Measurements from ENCODE around the gene GET4.

The GET4 gene

DNA sequence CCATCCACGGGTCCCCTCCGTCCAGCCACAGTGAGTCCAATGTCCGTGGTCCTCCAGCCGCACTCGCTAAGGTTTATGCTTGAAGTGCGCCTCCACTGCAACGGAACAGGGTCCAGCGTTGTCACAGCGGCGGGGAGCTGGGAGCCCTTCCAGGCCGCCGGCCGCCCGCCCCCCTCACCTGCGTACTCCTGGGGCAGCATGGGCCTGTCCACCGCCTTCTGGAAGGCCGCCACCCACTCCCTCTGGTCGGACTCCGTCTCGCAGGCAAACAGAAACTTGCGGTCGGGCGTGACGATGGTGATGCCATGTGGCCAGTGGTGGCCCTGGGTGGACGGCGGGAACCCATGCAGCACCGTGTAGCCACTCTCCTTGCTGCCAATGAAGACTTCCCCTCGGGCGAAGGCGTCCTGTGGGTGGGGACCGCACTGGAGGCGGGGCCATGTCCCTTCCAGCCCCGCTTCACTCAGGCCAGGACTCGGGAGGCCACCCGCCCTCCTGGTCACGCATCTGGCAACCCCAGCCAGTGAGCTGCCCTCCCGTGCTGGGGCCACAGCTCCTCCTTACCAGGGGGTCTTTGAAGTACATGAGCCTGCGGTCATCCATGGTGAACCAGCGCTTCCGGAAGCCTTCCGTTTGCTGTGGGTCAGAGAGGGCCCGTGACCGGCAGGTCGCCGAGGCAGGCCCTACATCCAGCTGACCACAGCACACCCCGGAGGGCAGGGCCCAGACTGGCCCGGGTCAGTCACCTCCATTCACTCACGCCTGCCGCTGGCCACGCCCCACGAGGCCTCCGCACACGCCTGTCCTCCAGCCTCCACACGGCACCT, 22.7 kb downstream of the GET4 start:
- DNase-seq (ENCODE audit: low read depth in 2 of 3, low spot score in 1 of 3), result no peak

DNA sequence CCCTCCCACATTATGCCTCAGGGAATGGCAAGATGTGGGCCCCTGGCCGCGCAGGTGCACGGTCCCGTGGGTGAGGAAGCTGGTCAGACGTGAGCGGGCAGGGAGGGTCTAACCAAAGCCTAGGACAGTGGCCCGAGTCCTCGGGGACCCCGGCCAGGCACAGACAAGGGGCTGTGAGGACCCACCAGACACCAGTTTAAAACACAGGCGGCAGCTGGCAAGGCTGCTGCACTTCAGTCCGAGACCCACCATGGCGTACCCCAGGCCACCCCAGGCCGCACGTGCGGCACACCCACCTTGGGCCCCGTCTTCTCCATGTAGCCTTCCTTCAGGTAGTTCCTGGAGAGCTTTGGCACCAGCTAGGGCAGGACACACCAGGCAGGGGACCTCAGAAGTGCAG, 23.5 kb downstream of the GET4 start:
- DNase-seq (ENCODE audit: low read depth in 2 of 3, low spot score in 1 of 3), result no peak

DNA sequence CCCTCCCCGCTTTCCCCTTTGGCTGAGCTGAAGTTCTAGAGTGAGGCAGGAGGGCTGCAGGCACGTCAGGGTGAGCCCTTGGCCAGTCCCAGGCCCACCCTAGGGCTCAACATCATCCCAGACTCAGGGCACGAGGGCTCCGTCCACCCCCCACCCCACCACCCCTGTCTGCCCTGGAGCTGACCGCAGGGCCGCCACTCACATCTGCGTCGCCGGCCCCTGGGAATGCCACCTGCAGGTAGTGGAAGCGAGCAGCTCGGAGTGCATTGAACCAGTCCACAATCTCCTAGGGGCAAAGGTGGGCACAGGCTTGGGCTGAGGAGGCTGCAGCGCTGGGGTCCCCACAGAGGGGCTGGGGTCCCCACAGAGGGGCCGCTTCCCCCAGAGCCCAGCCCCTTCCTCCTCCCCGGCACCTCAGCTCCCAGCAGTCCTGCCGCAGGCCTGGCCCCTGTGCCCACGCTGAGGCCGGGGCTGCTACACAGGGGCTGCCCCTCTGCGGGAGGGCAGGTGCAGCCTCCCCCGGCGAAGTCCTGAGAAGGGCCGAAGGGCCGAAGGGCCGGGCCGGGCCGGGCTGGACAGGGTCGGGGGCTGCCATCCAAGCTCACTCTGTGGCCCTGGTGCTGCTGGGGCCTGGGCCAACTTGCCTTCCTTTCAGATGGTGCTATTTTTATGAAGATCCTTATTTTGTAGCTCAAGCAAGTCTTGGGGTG, 24.1 kb downstream of the GET4 start:
- no peak for DNase-seq (ENCODE audit: low read depth in 2 of 3, low spot score in 1 of 3)

DNA sequence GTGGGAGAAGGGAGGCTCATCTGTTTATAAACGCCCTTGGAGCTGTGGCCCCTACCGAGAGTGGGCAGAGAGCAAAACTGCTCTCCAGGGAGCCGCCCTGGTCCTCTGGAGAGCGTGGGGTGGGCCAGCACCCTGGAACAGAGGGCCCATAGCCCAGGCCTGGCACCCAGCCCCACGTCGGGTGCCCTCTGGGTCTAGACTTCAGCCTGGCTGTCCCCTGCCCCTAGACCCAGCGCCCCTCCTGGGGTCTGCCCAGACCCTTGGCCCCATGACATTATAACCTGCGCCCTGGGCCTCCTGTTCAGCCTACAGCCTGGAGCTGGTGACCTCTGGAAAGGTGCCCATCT, 24.7 kb downstream of the GET4 start:
- DNase-seq (ENCODE audit: low read depth in 2 of 3, low spot score in 1 of 3), result no peak

- peak in 2 of 3 donors; percentile 27 to 50 for DNase-seq (ENCODE audit: low read depth in 2 of 3, low spot score in 1 of 3)
Measured at GRCh38 chr7:901388-902154, 25.2 kb downstream of the GET4 start.

DNA sequence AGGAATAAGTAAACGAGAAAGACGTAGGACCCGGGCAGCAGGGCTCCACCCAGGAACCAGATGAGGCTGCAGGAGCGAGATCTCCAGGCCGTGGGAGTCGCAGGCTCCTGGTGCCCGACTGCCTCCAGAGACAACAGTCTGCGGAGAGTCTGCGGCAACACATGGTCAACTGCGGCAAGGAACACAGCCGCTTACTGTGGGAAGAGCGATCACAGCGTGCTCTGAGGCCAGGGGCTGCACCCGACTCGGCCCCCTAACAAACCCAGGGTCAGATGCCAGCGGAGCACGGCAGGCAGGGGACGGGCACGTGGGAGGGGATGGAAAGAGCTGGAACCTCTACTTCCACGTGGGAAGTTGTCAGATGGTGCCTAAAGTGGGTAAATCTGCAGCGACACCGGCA, 26.6 kb downstream of the GET4 start:
- DNase-seq (ENCODE audit: low read depth in 2 of 3, low spot score in 1 of 3), result no peak

DNA sequence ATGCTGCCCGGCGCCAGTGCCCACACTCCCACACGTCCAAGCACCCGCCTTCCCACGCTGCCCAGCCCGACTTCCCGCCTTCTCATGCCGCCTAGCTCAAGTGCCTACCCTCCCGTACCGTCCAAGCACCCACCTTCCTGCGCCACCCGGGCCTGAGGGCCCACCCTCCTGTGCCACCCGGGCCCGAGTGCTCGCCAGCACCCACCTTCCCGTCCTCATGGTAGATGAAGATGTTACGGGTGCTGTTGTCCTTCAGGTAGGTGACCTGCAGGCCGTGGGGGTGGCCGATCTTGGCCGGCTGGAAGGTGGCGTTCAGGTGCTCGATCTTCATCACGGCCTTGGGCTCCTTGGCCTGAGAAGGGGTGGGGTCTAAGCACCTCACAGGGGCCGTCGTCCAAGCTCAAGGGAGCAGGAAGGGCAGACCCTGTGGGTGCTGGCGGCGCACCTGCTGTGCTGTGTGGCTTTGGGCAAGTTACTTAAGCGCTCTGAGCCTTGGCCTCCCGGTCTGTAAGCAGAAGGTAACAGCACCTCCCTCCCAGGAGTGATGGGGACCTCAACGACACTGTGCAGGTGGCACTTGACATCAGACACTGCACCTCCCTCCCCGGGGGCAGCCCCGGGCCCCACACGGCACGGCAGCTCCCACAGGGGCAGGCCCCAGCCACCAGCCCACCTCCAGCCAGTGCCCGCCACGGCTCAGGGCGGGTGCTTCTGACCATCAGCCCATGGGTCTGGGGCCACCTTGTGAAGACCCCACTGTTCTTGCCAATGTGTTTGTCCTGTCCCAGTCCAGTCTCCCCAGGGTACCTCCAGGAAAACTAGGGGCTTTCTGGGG, 27.8 kb downstream of the GET4 start:
- DNase-seq (ENCODE audit: low read depth in 2 of 3, low spot score in 1 of 3), result no peak

- DNase-seq (ENCODE audit: low read depth in 2 of 3, low spot score in 1 of 3), result no peak
Measured at GRCh38 chr7:904847-905246, 28.5 kb downstream of the GET4 start.

GRCh38 chr7:906776-907157, 30.4 kb downstream of the GET4 start:
- no peak for DNase-seq (ENCODE audit: low read depth in 2 of 3, low spot score in 1 of 3)

- DNase-seq (ENCODE audit: low read depth in 2 of 3, low spot score in 1 of 3), result no peak
Measured at GRCh38 chr7:907158-907980, 31.0 kb downstream of the GET4 start.

- no peak for DNase-seq (ENCODE audit: low read depth in 2 of 3, low spot score in 1 of 3)
Measured at GRCh38 chr7:908159-908581, 31.8 kb downstream of the GET4 start.

DNA sequence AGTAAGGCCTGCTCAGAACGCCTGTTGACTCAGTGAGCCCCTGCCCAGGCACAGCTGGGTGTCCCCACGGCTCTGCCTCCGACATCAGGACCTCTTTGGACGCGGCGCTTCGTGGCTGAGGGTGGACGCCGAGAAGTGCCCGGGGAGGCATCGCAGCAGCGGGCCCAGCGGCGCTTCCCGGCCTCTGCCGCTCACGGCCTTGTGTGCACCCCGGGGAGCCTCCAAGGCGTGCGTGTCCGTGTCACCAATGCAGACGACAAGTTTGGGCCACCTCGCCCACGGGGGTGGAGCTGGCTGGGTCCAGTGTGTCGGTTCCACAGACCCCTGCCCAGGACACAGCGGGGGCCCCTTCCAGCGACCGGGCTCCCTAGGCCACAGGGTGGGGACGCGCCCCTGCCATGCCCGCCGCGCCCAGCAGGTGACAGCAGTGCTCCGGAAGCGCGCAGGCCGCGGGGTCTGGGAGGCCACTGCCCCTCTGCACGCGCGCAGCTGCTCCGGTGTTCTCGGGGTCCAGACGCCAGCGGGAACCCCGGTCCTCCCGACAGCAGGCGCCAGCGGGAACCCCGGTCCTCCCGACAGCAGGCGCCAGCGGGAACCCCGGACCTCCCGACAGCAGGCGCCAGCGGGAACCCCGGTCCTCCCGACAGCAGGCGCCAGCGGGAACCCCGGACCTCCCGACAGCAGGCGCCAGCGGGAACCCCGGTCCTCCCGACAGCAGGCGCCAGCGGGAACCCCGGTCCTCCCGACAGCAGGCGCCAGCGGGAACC, 32.4 kb downstream of the GET4 start:
- DNase-seq (ENCODE audit: low read depth in 2 of 3, low spot score in 1 of 3), result peak in 2 of 3 donors; percentile 64 to 71

- DNase-seq (ENCODE audit: low read depth in 2 of 3, low spot score in 1 of 3), result no peak
Measured at GRCh38 chr7:909358-910329, 33.3 kb downstream of the GET4 start.

DNA sequence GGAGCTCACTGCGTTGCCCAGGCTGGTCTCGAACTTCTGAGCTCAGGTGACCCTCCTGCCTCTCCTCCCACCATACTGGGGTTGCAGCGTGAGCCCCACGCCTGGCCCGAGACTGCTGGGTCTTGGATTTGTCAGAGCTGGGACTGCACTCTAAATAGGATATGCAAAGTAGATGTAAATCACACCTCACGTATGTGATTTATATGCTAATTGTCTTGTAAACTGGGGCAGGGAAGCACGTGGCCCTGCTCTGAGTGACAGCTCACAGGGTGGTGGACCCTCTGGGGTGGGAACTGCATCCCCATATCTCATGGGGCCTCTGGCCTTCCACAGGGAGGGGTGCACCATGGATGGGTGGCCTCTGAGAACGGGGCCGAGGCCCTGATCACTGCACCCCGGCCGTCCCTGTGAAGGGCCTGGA, 34.1 kb downstream of the GET4 start:
- DNase-seq (ENCODE audit: low read depth in 2 of 3, low spot score in 1 of 3), result no peak

DNA sequence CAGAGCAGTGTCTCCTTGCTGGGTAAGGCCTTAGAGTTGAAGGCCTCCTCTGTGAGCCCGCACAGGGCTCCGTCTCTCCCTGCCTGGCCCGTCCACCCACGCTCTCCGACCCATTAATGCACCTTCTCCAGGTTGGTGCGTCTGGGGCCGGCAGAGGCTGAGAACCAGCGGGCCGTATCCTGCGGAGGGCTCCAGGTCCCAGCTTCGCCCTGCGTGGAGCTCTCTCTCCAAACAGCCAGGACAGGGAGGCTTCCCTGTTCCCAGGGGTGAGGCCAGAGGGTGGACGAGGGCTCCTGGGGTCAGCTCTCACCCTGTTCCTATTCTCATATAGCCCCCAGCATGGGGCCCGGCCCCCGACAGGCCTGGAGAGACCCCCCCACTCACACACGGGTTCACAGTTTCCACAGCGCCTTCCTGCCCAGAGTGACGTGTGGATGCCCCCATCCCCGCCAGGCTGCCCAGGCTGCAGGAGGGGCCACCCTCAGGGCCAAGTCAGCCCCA, 34.6 kb downstream of the GET4 start:
- no peak for DNase-seq (ENCODE audit: low read depth in 2 of 3, low spot score in 1 of 3)

DNA sequence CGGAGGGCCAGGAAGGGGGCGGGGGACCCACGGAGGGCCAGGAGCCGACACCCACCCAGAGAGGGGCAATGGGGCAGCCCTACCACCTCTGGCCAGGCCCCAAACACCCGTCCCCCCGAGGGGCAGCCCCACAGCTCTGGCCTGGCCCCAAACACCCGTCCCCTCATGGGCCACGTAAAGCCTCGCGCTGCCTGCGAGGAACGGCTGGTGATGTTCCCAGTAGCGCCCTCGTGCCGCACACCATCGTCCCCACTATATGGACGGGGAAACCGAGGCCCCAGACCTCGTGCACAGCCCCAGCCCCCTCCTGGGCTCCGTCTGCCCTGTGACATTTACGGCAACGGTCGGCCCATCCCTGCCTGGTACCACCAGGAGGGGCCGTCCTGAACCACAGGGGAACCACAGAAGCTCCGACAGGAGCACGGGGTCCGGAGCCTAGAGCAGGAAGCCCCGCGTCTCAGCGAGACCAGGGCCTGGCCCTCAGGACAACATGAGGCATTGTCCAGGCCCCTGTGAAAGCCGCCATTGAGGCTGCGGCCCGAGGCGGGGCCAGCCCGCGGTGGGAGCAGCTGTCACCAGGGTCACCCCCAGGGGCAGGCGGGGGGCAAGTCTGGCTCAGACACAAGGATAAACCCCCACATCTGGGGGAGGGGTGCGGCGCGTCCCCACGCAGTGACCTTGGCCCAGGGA, 35.6 kb downstream of the GET4 start:
- no peak for DNase-seq (ENCODE audit: low read depth in 2 of 3, low spot score in 1 of 3)

DNA sequence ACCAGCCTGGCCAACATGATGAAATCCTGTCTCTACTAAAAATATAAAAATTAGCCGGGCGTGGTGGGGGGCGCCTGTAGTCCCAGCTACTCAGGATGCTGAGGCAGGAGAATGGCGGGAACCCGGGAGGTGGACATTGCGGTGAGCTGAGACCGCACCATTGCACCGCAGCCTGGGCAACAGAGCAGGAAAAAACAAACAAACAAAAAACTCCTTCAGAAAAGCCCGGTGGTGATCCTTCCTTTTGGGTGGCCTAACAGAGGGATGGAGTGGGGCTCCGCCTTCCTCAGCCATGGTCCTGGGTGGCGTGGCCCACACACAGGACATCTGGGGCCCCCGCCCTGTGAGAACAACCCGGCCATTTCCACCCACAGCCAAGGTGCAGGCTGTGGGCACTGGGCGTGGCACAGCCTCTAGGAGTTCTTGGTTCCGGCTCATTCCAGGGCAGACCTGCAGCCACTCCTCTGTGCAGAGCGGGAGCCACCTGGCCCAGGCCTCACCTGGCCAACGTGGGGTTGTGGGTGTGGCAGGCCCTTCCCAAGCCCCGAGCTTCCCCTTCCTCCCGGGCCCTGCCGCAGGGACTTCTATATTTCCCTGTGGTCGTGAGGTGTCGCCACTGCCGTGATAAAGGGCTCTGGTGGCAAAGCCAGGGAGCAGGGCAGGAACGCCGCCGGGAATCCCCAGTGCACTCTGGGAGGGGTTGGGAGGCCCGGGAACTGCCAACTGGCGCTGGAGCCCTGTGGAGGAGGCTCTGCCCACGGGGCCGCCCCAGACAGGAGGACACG, 37.6 kb downstream of the GET4 start:
- DNase-seq (ENCODE audit: low read depth in 2 of 3, low spot score in 1 of 3), result no peak

All from stimulated activated CD4-positive, alpha-beta T cell treated with anti-CD3 and anti-CD28 coated beads, Interleukin-12 subunit alpha, Interleukin-12 subunit beta, amount 100 ng/mL, for 48 hours (primary cell).